ENCODE results near the gene GPC6. TPM values are rescaled to one million over a fixed set of nuclear protein-coding genes. Genes with fewer than 3 reads are reported as not detected.

The GPC6 gene
- total and polyA plus RNA-seq, 4 donors, result 5.9 to 29.1 (median 18.2) TPM

DNA sequence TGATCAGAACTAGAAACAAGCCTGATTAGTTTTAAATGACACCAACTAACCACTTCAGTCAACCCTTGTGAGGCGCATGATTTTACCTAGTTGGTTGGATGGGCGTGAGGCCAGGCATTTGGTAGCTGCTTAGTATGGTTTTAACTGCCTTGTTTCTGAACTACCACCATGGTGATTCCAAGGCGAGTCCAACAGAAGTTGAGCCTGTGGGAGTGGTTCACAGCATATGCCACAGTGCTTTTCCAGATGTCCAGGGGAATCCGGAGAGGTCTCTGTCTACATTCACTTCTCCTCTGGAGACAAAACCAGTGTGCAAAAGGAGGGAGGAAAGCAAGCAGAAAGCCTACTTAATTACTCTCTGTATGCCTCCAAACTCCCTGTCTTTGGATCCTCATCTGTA lies 524.1 kb downstream of the GPC6 start (continued):
- TF ChIP-seq, protein P1, sequence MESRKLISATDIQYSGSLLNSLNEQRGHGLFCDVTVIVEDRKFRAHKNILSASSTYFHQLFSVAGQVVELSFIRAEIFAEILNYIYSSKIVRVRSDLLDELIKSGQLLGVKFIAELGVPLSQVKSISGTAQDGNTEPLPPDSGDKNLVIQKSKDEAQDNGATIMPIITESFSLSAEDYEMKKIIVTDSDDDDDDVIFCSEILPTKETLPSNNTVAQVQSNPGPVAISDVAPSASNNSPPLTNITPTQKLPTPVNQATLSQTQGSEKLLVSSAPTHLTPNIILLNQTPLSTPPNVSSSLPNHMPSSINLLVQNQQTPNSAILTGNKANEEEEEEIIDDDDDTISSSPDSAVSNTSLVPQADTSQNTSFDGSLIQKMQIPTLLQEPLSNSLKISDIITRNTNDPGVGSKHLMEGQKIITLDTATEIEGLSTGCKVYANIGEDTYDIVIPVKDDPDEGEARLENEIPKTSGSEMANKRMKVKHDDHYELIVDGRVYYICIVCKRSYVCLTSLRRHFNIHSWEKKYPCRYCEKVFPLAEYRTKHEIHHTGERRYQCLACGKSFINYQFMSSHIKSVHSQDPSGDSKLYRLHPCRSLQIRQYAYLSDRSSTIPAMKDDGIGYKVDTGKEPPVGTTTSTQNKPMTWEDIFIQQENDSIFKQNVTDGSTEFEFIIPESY (IDR thresholded peaks at IDR 0.05), result no peak
- TF ChIP-seq YY1 (IDR thresholded peaks at IDR 0.05) (no peak), NR2F2 (IDR thresholded peaks at IDR 0.05) (no peak)
- TF ChIP-seq, protein P2, sequence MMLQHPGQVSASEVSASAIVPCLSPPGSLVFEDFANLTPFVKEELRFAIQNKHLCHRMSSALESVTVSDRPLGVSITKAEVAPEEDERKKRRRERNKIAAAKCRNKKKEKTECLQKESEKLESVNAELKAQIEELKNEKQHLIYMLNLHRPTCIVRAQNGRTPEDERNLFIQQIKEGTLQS (IDR thresholded peaks at IDR 0.05), result no peak

DNA sequence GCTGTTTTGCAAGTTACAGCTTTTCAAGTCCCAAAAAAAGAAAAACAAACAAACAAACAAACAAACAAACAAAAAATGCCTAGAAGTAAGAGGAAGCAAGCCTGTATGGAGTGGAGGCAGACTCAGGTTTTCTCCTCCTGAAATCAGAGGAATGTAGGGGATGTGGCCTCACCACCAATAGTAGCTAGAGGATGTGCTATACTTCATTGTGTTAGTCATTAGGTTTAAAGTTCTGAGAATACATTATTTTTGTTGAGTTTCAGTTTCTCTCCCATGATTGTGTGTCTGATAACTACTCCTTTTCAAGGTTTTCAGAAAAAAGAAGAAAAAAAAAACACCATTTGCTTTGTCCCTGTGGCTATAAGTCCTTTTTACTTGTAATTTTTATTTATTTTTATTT lies 524.5 kb downstream of the GPC6 start:
- H3K27me3 ChIP-seq (ENCODE audit: control insufficient read depth in 4 of 4, insufficient read depth in 4 of 4, low read length in 3 of 4), result no peaks in the 10 kb centered on the region
- H3K36me3 ChIP-seq (ENCODE audit: control insufficient read depth in 4 of 4, insufficient read depth in 3 of 4, low read depth in 1 of 4, low read length in 3 of 4), result no peaks in the 10 kb centered on the region
- H3K4me1 ChIP-seq (ENCODE audit: control insufficient read depth in 4 of 4, insufficient read depth in 4 of 4, low read length in 3 of 4), result no peaks in the 10 kb centered on the region
- H3K9me3 ChIP-seq (ENCODE audit: control insufficient read depth in 4 of 4, low read length in 3 of 4), result no peaks in the 10 kb centered on the region
- no peak for DNase-seq (ENCODE audit: low spot score)
- TF ChIP-seq JUND (IDR thresholded peaks at IDR 0.05), result no peak
- no peak for TF ChIP-seq NR2F2 (IDR thresholded peaks at IDR 0.05)
- no peak for TF ChIP-seq RXRA (IDR thresholded peaks at IDR 0.05)
- no peak for TF ChIP-seq TAF1 (conservative IDR thresholded peaks at IDR 0.05)
- TF ChIP-seq, protein P1 (IDR thresholded peaks at IDR 0.05), result no peak
- TF ChIP-seq, protein P3, sequence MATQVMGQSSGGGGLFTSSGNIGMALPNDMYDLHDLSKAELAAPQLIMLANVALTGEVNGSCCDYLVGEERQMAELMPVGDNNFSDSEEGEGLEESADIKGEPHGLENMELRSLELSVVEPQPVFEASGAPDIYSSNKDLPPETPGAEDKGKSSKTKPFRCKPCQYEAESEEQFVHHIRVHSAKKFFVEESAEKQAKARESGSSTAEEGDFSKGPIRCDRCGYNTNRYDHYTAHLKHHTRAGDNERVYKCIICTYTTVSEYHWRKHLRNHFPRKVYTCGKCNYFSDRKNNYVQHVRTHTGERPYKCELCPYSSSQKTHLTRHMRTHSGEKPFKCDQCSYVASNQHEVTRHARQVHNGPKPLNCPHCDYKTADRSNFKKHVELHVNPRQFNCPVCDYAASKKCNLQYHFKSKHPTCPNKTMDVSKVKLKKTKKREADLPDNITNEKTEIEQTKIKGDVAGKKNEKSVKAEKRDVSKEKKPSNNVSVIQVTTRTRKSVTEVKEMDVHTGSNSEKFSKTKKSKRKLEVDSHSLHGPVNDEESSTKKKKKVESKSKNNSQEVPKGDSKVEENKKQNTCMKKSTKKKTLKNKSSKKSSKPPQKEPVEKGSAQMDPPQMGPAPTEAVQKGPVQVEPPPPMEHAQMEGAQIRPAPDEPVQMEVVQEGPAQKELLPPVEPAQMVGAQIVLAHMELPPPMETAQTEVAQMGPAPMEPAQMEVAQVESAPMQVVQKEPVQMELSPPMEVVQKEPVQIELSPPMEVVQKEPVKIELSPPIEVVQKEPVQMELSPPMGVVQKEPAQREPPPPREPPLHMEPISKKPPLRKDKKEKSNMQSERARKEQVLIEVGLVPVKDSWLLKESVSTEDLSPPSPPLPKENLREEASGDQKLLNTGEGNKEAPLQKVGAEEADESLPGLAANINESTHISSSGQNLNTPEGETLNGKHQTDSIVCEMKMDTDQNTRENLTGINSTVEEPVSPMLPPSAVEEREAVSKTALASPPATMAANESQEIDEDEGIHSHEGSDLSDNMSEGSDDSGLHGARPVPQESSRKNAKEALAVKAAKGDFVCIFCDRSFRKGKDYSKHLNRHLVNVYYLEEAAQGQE (IDR thresholded peaks at IDR 0.05), result no peak
- no peak for TF ChIP-seq YY1 (IDR thresholded peaks at IDR 0.05)
- TF ChIP-seq FOXA2 (IDR thresholded peaks at IDR 0.05), result no peak
- TF ChIP-seq, protein P4, sequence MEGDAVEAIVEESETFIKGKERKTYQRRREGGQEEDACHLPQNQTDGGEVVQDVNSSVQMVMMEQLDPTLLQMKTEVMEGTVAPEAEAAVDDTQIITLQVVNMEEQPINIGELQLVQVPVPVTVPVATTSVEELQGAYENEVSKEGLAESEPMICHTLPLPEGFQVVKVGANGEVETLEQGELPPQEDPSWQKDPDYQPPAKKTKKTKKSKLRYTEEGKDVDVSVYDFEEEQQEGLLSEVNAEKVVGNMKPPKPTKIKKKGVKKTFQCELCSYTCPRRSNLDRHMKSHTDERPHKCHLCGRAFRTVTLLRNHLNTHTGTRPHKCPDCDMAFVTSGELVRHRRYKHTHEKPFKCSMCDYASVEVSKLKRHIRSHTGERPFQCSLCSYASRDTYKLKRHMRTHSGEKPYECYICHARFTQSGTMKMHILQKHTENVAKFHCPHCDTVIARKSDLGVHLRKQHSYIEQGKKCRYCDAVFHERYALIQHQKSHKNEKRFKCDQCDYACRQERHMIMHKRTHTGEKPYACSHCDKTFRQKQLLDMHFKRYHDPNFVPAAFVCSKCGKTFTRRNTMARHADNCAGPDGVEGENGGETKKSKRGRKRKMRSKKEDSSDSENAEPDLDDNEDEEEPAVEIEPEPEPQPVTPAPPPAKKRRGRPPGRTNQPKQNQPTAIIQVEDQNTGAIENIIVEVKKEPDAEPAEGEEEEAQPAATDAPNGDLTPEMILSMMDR (IDR thresholded peaks at IDR 0.05; ENCODE audit: low read depth, low read length, missing input control), result no peak
- H3K9ac ChIP-seq (ENCODE audit: low read depth in 1 of 2, low read length in 2 of 2), result no peak overlapping the region
- no peak overlapping the region for H3K27ac ChIP-seq (ENCODE audit: low read depth in 1 of 2, low read length in 2 of 2)
- H3K4me3 ChIP-seq (ENCODE audit: low read depth in 1 of 3, low read length in 3 of 3), result no peak overlapping the region

DNA sequence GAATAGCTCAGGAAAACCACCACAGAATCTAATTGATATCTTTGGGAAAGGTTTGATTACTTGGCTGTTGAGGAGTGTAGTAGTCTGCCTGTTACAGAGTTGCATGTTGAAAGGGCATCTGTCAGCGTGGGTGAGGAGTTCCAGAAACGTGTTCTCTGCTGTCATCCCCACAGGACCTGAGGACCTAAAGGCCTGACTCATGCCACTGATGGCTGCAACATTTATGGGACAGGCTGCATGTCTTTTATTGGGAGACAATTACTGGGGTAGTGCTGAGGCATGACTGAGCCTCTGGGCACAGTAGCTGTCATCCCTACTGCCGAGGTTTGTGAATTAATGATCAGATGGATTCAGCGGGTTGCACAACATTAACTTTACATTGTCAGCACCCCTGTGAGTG lies 525.9 kb downstream of the GPC6 start:
- H3K9ac ChIP-seq (ENCODE audit: low read depth in 1 of 2, low read length in 2 of 2), result no peak overlapping the region
- DNase-seq (ENCODE audit: low spot score), result no peak
- H3K27ac ChIP-seq (ENCODE audit: low read depth in 1 of 2, low read length in 2 of 2), result no peak overlapping the region
- H3K36me3 ChIP-seq (ENCODE audit: control insufficient read depth in 4 of 4, insufficient read depth in 3 of 4, low read depth in 1 of 4, low read length in 3 of 4), result no peaks in the 10 kb centered on the region
- H3K4me3 ChIP-seq (ENCODE audit: low read depth in 1 of 3, low read length in 3 of 3), result no peak overlapping the region
- H3K9me3 ChIP-seq (ENCODE audit: control insufficient read depth in 4 of 4, low read length in 3 of 4), result no peaks in the 10 kb centered on the region
- WGBS, result 91% methylated on average over 4 of the region's 4 CpGs
- H3K27me3 ChIP-seq (ENCODE audit: control insufficient read depth in 4 of 4, insufficient read depth in 4 of 4, low read length in 3 of 4), result no peaks in the 10 kb centered on the region
- H3K4me1 ChIP-seq (ENCODE audit: control insufficient read depth in 4 of 4, insufficient read depth in 4 of 4, low read length in 3 of 4), result no peaks in the 10 kb centered on the region
- TF ChIP-seq SP1 (IDR thresholded peaks at IDR 0.05) (no peak), TAF1 (conservative IDR thresholded peaks at IDR 0.05) (no peak), GABPA (IDR thresholded peaks at IDR 0.05 in 1 of 2, conservative IDR thresholded peaks at IDR 0.05 in 1 of 2) (no peak), EGR1 (IDR thresholded peaks at IDR 0.05; ENCODE audit: low read depth in 2 of 2) (no peak), HNF4A (conservative IDR thresholded peaks at IDR 0.05) (no peak), FOXA1 (IDR thresholded peaks at IDR 0.05) (no peak), JUND (IDR thresholded peaks at IDR 0.05) (no peak)
- TF ChIP-seq, protein P4 (IDR thresholded peaks at IDR 0.05; ENCODE audit: low read depth, low read length, missing input control), result no peak
- TF ChIP-seq, protein P2 (IDR thresholded peaks at IDR 0.05), result no peak
- TF ChIP-seq, protein P1 (IDR thresholded peaks at IDR 0.05), result no peak

Measured in liver (tissue), 9 donors.